Thoracic aorta (tissue), 2 donors: ENCODE measurements around the gene ANKMY1. TPM values are rescaled to one million over a fixed set of nuclear protein-coding genes. Genes with fewer than 3 reads are reported as not detected.

Experiments
- ATAC-seq: fragments of 150-250 bp; one replicate; pipeline ENCODE4 v1.8.0; 2017; ENCODE audit warnings: low read depth; ENCODE audit not compliant: insufficient number of reproducible peaks, low FRiP score
- DNase-seq: peaks from one replicate; pipeline ENCODE4 v3.0.0-alpha.2; 2020; ENCODE audit warnings: low spot score
- H3K27ac ChIP-seq, 2 donors: fragments of 200-600 bp; sonication (generic); 1 replicate in 1 of 2; 2 replicates in 1 of 2; pipeline ENCODE4 v1.5.1; 2016; ENCODE audit warnings: mild to moderate bottlenecking in 2 of 2, moderate library complexity in 2 of 2
- H3K27me3 ChIP-seq: fragments of 200-600 bp; sonication (generic); replicated peaks from 2 replicates; pipeline ENCODE4 v1.6.0; 2016; ENCODE audit warnings: mild to moderate bottlenecking; ENCODE audit not compliant: insufficient read depth
- H3K36me3 ChIP-seq: fragments of 200-600 bp; sonication (generic); one replicate; pipeline ENCODE4 v1.5.1; 2016
- H3K4me1 ChIP-seq, 2 donors: fragments of 200-600 bp; sonication (generic); 1 replicate in 1 of 2; 2 replicates in 1 of 2; pipeline versions ENCODE4 v1.5.1 to v1.6.0; 2016; ENCODE audit warnings: low read depth in 2 of 2, mild to moderate bottlenecking in 1 of 2; ENCODE audit not compliant: control insufficient read depth in 1 of 2
- H3K4me3 ChIP-seq: fragments of 200-600 bp; sonication (generic); 2 replicates; pipeline ENCODE4 v1.5.1; 2016; ENCODE audit warnings: mild to moderate bottlenecking
- H3K9me3 ChIP-seq: fragments of 200-600 bp; sonication (generic); 2 replicates; pipeline ENCODE4 v1.5.1; 2016
- CTCF ChIP-seq: fragments of 200-600 bp; sonication (generic); IDR thresholded peaks from one replicate; pipeline ENCODE4 v1.5.1; 2019; ENCODE audit warnings: antibody characterized with exemption
- total RNA-seq, 2 donors: library from RNA; depleted of rRNA; stranded (reverse); fragments of >200 nt; gene quantifications; one replicate each; pipeline versions ENCODE4 v1.1.0 to v1.2.3, GENCODE V29; 2016

The ANKMY1 gene
- total RNA-seq, 2 donors from 2014 or later: 20.0 to 44.8 TPM

DNA sequence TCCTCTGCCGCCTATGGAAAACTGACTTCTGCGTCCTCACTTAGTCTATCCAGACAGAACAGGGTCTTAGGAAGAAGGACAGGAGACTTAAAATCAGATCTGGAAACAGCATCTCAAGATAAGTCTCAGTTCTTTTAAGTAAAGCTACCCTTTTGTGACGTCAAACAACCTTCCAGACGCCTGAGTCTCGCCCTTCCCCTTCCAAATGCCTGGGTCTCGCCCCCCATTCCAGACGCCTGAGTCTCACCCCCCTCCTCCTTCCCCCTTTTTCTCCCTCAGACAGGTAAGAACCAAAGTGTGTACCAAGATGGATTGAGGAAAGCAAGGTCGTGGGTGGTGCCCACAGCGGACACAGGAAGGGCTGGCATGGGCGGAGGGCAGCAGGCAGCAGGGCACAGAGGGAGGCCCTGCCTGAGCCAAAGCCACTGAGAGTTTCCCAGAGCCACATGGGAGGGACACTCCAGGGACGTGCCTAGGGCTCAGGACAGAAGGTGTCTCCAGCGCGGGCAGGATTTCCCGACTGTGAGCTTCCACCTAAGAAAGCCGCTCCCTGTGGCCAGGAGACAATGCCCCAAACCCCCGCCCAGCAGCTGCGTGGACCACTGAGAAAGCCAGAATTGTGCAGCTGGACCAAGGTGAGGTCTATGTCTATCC is 51.3 kb downstream of the ANKMY1 start:
- H3K9me3 ChIP-seq: no peaks in the 10 kb centered on the region
- DNase-seq: no peak

DNA sequence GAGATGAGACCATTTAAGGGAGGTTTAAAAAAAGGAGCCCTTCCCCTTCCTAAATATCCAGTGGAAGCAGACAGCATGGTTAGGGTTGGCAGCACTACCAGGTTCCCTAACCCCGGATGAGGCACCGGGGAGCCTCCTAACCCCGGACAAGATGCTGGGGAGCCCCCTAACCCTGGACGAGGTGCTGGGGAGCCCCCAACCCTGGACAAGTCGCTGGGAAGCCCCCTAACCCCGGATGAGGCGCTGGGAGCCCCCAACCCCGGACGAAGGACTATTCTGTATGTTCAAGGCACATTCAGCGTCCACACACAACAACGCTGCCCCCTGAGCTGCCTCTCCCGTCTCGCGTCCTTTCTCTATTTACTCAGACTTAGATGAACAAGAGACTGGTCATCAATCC is 51.9 kb downstream of the ANKMY1 start:
- no peak for TF ChIP-seq CTCF
- no peak for ATAC-seq
- no peaks in the 10 kb centered on the region for H3K36me3 ChIP-seq
- DNase-seq: no peak
- no peaks in the 10 kb centered on the region for H3K9me3 ChIP-seq
- H3K4me3 ChIP-seq: no peak overlapping the region
- H3K27me3 ChIP-seq: no peaks in the 10 kb centered on the region
- H3K27ac ChIP-seq: no peak overlapping the region
- no peaks in the 10 kb centered on the region for H3K4me1 ChIP-seq

More for the DNA sequence above, 51.3 kb downstream of the ANKMY1 start:
- ATAC-seq: no peak
- no peak overlapping the region for H3K27ac ChIP-seq
- H3K4me1 ChIP-seq: no peaks in the 10 kb centered on the region
- no peak overlapping the region for H3K4me3 ChIP-seq
- H3K36me3 ChIP-seq: no peaks in the 10 kb centered on the region
- TF ChIP-seq CTCF: no peak
- no peaks in the 10 kb centered on the region for H3K27me3 ChIP-seq

DNA sequence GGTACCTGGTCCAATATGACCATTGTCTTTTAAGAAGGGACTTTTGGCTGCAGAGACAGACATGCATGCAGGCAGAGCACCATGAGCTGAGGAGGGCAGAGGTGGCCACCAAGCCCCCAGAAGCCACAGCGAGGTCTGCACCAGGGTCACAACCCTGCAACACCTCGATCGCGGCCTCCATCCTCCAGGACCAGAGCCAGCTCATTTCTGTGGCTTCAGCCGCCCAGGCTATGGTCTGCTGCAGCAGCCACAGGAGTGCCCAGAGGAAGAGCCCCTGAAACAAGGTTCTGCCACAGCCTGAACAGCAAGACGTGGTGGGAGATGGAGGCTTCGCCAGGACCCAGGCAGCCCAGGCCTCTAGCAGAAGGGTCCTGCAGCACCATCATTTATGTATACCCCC is 53.9 kb downstream of the ANKMY1 start:
- peaks cover 2% of the 10 kb centered on the region for H3K36me3 ChIP-seq
- ATAC-seq (no peak), DNase-seq (no peak)
- H3K4me1 ChIP-seq: no peaks in the 10 kb centered on the region
- no peaks in the 10 kb centered on the region for H3K27me3 ChIP-seq
- H3K27ac ChIP-seq: no peak overlapping the region
- no peak overlapping the region for H3K4me3 ChIP-seq
- H3K9me3 ChIP-seq: no peaks in the 10 kb centered on the region
- TF ChIP-seq CTCF: no peak

GRCh38 chr2:240503375-240503774 is 54.4 kb downstream of the ANKMY1 start:
- H3K27me3 ChIP-seq: no peaks in the 10 kb centered on the region
- H3K4me3 ChIP-seq: no peak overlapping the region
- ATAC-seq (no peak), DNase-seq (no peak)
- no peak for TF ChIP-seq CTCF
- H3K27ac ChIP-seq: no peak overlapping the region
- H3K36me3 ChIP-seq: peaks cover 5% of the 10 kb centered on the region
- H3K4me1 ChIP-seq: no peaks in the 10 kb centered on the region
- no peaks in the 10 kb centered on the region for H3K9me3 ChIP-seq

DNA sequence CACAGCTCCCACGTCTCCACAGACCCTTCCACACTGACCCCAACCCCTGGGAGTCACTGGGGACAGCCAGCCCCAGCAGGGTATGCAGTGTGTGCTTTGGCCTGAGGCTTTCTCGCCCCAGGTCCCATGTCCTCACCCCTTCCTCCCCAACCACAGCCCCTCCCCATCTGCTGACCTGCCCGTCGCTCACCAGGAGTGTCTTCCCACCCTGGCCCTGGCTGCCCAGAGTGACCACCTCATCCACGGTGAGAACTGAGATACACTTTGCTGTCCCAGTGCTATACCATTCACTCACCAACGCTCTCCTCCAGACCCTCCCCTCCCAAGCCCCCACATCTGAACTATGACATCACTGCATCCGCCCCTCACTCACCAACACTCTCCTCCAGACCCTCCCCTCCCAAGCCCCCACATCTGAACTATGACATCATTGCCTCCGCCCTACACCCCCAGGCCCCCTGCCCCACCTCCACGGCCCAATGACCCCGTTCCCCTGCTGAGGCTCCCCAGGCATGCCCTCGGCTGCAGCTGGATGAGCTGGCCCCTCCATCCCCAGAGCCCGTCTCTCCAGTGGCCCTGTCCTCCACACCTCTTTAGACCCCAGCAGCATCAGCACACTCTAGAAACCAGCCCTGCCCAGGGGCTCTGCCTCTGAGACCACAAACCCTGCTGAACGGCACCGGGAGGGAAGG is 55.2 kb downstream of the ANKMY1 start:
- no peak overlapping the region for H3K4me3 ChIP-seq
- H3K9me3 ChIP-seq: no peaks in the 10 kb centered on the region
- no peak for TF ChIP-seq CTCF
- DNase-seq: no peak
- peaks cover 5% of the 10 kb centered on the region for H3K36me3 ChIP-seq
- H3K27me3 ChIP-seq: no peaks in the 10 kb centered on the region
- no peak for ATAC-seq
- H3K27ac ChIP-seq: no peak overlapping the region
- no peaks in the 10 kb centered on the region for H3K4me1 ChIP-seq
